Liver (tissue), 9 donors: Measurements from ENCODE around the gene SS18L1. TPM values are rescaled to one million over a fixed set of nuclear protein-coding genes. Genes with fewer than 3 reads are reported as not detected.

ENCODE experiments used
- DNase-seq: peaks from one replicate; pipeline ENCODE4 v3.0.0-alpha.2; 2017; ENCODE audit warnings: low spot score
- H3K27ac ChIP-seq, 2 donors: one replicate each; pipeline ENCODE4 v1.7.0; 2013; ENCODE audit warnings: inconsistent platforms in 2 of 2, low read length in 2 of 2, control low read depth in 1 of 2, low read depth in 1 of 2, mild to moderate bottlenecking in 1 of 2
- H3K27me3 ChIP-seq, 4 donors: one replicate each; pipeline versions ENCODE4 v1.6.1 to v1.7.0; 2013; ENCODE audit warnings: low read length in 3 of 4, inconsistent platforms in 1 of 4, mild to moderate bottlenecking in 1 of 4, moderate library complexity in 1 of 4; ENCODE audit not compliant: control insufficient read depth in 4 of 4, insufficient read depth in 4 of 4
- H3K36me3 ChIP-seq, 4 donors: one replicate each; pipeline versions ENCODE4 v1.6.1 to v1.7.0; 2013; ENCODE audit warnings: low read length in 3 of 4, mild to moderate bottlenecking in 3 of 4, low read depth in 1 of 4, moderate library complexity in 1 of 4; ENCODE audit not compliant: control insufficient read depth in 4 of 4, insufficient read depth in 3 of 4
- H3K4me1 ChIP-seq, 4 donors: one replicate each; pipeline versions ENCODE4 v1.6.1 to v1.7.0; 2013; ENCODE audit warnings: low read length in 3 of 4, mild to moderate bottlenecking in 3 of 4, moderate library complexity in 1 of 4; ENCODE audit not compliant: control insufficient read depth in 4 of 4, insufficient read depth in 4 of 4
- H3K4me3 ChIP-seq, 3 donors: one replicate each; pipeline versions ENCODE4 v1.6.1 to v1.7.0; 2013; ENCODE audit warnings: low read length in 3 of 3, control low read depth in 1 of 3, low read depth in 1 of 3, mild to moderate bottlenecking in 1 of 3
- H3K9ac ChIP-seq, 2 donors: one replicate each; pipeline ENCODE4 v1.7.0; 2013; ENCODE audit warnings: low read length in 2 of 2, mild to moderate bottlenecking in 2 of 2, moderate library complexity in 2 of 2, control low read depth in 1 of 2, low read depth in 1 of 2
- H3K9me3 ChIP-seq, 4 donors: one replicate each; pipeline versions ENCODE4 v1.6.1 to v1.7.0; 2013; ENCODE audit warnings: low read length in 3 of 4; ENCODE audit not compliant: control insufficient read depth in 4 of 4
- EGR1 ChIP-seq, 2 donors: IDR thresholded peaks; 2 replicates each; pipeline ENCODE4 v1.6.1; 2016 to 2018; ENCODE audit warnings: antibody characterized with exemption in 2 of 2, low read depth in 2 of 2
- FOXA1 ChIP-seq: IDR thresholded peaks from 2 replicates; pipeline ENCODE4 v1.6.1; 2016; ENCODE audit warnings: antibody characterized with exemption
- GABPA ChIP-seq, 2 donors: IDR thresholded peaks in 1 of 2; conservative IDR thresholded peaks in 1 of 2; 2 replicates each; pipeline ENCODE4 v1.6.1; 2016; ENCODE audit warnings: antibody characterized with exemption in 2 of 2, mild to moderate bottlenecking in 1 of 2, moderate library complexity in 1 of 2
- HNF4A ChIP-seq, 2 donors: conservative IDR thresholded peaks; 2 replicates each; pipeline ENCODE4 v1.6.1; 2016; ENCODE audit warnings: antibody characterized with exemption in 2 of 2, mild to moderate bottlenecking in 2 of 2
- HNF4G ChIP-seq: IDR thresholded peaks from 2 replicates; pipeline ENCODE4 v1.6.1; 2016; ENCODE audit warnings: antibody characterized with exemption
- JUND ChIP-seq, 2 donors: IDR thresholded peaks; 2 replicates each; pipeline ENCODE4 v1.6.1; 2016; ENCODE audit warnings: antibody characterized with exemption in 2 of 2
- NR2F2 ChIP-seq: IDR thresholded peaks from 2 replicates; pipeline ENCODE4 v1.6.1; 2016; ENCODE audit warnings: antibody characterized with exemption
- RAD21 ChIP-seq, 2 donors: IDR thresholded peaks; 2 replicates each; pipeline ENCODE4 v1.6.1; 2016; ENCODE audit warnings: antibody characterized with exemption in 2 of 2, mild to moderate bottlenecking in 2 of 2
- RXRA ChIP-seq, 2 donors: IDR thresholded peaks; 2 replicates each; pipeline ENCODE4 v1.6.1; 2017 to 2018; ENCODE audit warnings: antibody characterized with exemption in 2 of 2, mild to moderate bottlenecking in 1 of 2
- SP1 ChIP-seq: IDR thresholded peaks from 2 replicates; pipeline ENCODE4 v1.6.1; 2018; ENCODE audit warnings: antibody characterized with exemption, mild to moderate bottlenecking
- TAF1 ChIP-seq: conservative IDR thresholded peaks from 2 replicates; pipeline ENCODE4 v1.6.1; 2016; ENCODE audit warnings: antibody characterized with exemption, mild to moderate bottlenecking
- YY1 ChIP-seq: IDR thresholded peaks from 2 replicates; pipeline ENCODE4 v1.6.1; 2016; ENCODE audit warnings: antibody characterized with exemption, mild to moderate bottlenecking
- WGBS: extraction: QIAGEN DNeasy Blood & Tissue Kit; methylation state at CpG from one replicate; pipeline ENCODE4 v1.1.7; 2013; 5-methylcytosine and 5-hydroxymethylcytosine counted together
- polyA plus RNA-seq, 2 donors: library from polyadenylated mRNA; stranded (reverse) in 1 of 2; unstranded in 1 of 2; fragments of 200-250 nt in 1 of 2; fragments of >200 nt in 1 of 2; fragmentation: Nextera tagmentation in 1 of 2; extraction: Ambion mirVana in 1 of 2; gene quantifications; one replicate each; pipeline versions ENCODE4 v1.2.1 to v1.2.3, GENCODE V29; 2013 to 2015
- total RNA-seq, 2 donors: library from RNA; depleted of rRNA; stranded (reverse); fragments of >200 nt; gene quantifications; one replicate each; pipeline ENCODE4 v1.2.3, GENCODE V29; 2014
- TF ChIP-seq, protein P1 (sequence below): fragments of 150-350 bp; IDR thresholded peaks from 2 replicates; pipeline ENCODE4 v1.5.1; 2017; ENCODE audit warnings: improper control_type of control experiment, low read depth, low read length; ENCODE audit not compliant: missing input control
- TF ChIP-seq, protein P2 (sequence below): IDR thresholded peaks from 2 replicates; pipeline ENCODE4 v1.6.1; 2016; ENCODE audit warnings: antibody characterized with exemption
- TF ChIP-seq, protein P3 (sequence below): IDR thresholded peaks from 2 replicates; pipeline ENCODE4 v1.6.1; 2016; ENCODE audit warnings: antibody characterized with exemption
- TF ChIP-seq, protein P4 (sequence below): IDR thresholded peaks from 2 replicates; pipeline ENCODE4 v1.6.1; 2016; ENCODE audit warnings: antibody characterized with exemption, mild to moderate bottlenecking
- TF ChIP-seq, protein P5 (sequence below): IDR thresholded peaks from 2 replicates; pipeline ENCODE4 v1.6.1; 2016; ENCODE audit warnings: antibody characterized with exemption
- donor health status: healthy.
- donor health status: healthy.
- donor health status: healthy.
- donor health status: healthy.
- donor health status: healthy.

The SS18L1 gene
- total and polyA plus RNA-seq, 4 donors = 6.1 to 24.3 (median 16.7) TPM

DNA sequence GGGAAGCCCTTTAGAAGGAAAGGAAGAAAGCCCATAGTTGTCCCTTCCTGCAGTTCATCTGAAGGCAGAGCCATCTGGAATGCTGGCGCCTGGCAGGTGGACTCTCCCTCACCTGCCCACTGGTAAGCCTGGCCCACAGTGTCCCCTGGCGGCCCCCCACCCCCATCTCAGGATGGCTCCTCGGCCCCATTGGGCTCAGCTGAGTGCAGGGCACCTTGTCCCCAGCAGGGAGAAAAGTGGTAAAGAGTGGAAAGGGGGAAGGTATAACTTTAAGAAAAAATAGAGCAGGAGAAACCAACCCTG lies 12.6 kb downstream of the SS18L1 start:
- H3K36me3 ChIP-seq = peaks cover under 1 to 14% (median 2%) of the 10 kb centered on the region in 4 donors
- no peaks in the 10 kb centered on the region for H3K27me3 ChIP-seq
- peak overlapping the region in 1 of 2 donors; percentile 42 for H3K9ac ChIP-seq
- H3K4me3 ChIP-seq = no peak overlapping the region
- peak overlapping the region; percentile 62 to 69 for H3K27ac ChIP-seq
- peaks cover 4 to 42% (median 31%) of the 10 kb centered on the region in 4 donors for H3K4me1 ChIP-seq
- no peak for DNase-seq
- TF ChIP-seq EGR1 (IDR thresholded peaks at IDR 0.05; ENCODE audit: low read depth in 2 of 2) (no peak), RXRA (IDR thresholded peaks at IDR 0.05) (no peak), NR2F2 (no peak), RAD21 (IDR thresholded peaks at IDR 0.05) (no peak), HNF4A (conservative IDR thresholded peaks at IDR 0.05) (no peak), YY1 (no peak), JUND (IDR thresholded peaks at IDR 0.05) (no peak), FOXA1 (no peak), TAF1 (no peak), SP1 (no peak), HNF4G (no peak), GABPA (IDR thresholded peaks at IDR 0.05 in 1 of 2, conservative IDR thresholded peaks at IDR 0.05 in 1 of 2) (no peak)
- TF ChIP-seq, protein P1, sequence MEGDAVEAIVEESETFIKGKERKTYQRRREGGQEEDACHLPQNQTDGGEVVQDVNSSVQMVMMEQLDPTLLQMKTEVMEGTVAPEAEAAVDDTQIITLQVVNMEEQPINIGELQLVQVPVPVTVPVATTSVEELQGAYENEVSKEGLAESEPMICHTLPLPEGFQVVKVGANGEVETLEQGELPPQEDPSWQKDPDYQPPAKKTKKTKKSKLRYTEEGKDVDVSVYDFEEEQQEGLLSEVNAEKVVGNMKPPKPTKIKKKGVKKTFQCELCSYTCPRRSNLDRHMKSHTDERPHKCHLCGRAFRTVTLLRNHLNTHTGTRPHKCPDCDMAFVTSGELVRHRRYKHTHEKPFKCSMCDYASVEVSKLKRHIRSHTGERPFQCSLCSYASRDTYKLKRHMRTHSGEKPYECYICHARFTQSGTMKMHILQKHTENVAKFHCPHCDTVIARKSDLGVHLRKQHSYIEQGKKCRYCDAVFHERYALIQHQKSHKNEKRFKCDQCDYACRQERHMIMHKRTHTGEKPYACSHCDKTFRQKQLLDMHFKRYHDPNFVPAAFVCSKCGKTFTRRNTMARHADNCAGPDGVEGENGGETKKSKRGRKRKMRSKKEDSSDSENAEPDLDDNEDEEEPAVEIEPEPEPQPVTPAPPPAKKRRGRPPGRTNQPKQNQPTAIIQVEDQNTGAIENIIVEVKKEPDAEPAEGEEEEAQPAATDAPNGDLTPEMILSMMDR = no peak
- TF ChIP-seq, protein P2, sequence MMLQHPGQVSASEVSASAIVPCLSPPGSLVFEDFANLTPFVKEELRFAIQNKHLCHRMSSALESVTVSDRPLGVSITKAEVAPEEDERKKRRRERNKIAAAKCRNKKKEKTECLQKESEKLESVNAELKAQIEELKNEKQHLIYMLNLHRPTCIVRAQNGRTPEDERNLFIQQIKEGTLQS = no peak
- TF ChIP-seq, protein P3, sequence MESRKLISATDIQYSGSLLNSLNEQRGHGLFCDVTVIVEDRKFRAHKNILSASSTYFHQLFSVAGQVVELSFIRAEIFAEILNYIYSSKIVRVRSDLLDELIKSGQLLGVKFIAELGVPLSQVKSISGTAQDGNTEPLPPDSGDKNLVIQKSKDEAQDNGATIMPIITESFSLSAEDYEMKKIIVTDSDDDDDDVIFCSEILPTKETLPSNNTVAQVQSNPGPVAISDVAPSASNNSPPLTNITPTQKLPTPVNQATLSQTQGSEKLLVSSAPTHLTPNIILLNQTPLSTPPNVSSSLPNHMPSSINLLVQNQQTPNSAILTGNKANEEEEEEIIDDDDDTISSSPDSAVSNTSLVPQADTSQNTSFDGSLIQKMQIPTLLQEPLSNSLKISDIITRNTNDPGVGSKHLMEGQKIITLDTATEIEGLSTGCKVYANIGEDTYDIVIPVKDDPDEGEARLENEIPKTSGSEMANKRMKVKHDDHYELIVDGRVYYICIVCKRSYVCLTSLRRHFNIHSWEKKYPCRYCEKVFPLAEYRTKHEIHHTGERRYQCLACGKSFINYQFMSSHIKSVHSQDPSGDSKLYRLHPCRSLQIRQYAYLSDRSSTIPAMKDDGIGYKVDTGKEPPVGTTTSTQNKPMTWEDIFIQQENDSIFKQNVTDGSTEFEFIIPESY = no peak
- TF ChIP-seq, protein P4, sequence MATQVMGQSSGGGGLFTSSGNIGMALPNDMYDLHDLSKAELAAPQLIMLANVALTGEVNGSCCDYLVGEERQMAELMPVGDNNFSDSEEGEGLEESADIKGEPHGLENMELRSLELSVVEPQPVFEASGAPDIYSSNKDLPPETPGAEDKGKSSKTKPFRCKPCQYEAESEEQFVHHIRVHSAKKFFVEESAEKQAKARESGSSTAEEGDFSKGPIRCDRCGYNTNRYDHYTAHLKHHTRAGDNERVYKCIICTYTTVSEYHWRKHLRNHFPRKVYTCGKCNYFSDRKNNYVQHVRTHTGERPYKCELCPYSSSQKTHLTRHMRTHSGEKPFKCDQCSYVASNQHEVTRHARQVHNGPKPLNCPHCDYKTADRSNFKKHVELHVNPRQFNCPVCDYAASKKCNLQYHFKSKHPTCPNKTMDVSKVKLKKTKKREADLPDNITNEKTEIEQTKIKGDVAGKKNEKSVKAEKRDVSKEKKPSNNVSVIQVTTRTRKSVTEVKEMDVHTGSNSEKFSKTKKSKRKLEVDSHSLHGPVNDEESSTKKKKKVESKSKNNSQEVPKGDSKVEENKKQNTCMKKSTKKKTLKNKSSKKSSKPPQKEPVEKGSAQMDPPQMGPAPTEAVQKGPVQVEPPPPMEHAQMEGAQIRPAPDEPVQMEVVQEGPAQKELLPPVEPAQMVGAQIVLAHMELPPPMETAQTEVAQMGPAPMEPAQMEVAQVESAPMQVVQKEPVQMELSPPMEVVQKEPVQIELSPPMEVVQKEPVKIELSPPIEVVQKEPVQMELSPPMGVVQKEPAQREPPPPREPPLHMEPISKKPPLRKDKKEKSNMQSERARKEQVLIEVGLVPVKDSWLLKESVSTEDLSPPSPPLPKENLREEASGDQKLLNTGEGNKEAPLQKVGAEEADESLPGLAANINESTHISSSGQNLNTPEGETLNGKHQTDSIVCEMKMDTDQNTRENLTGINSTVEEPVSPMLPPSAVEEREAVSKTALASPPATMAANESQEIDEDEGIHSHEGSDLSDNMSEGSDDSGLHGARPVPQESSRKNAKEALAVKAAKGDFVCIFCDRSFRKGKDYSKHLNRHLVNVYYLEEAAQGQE = no peak
- TF ChIP-seq, protein P5, sequence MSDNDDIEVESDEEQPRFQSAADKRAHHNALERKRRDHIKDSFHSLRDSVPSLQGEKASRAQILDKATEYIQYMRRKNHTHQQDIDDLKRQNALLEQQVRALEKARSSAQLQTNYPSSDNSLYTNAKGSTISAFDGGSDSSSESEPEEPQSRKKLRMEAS = no peak
- H3K9me3 ChIP-seq = no peaks in the 10 kb centered on the region
- WGBS = 67% methylated on average over 3 of the region's 3 CpGs
